A673 (cell line): ENCODE data around the gene ZSWIM8.

ENCODE experiments used
- CTCF ChIP-seq: fragments of 300-800, 200-600 bp; sonication (generic); conservative IDR thresholded peaks from 2 replicates; pipeline ENCODE4 v1.5.1; 2017; ENCODE audit warnings: low read depth, mild to moderate bottlenecking, antibody characterized with exemption, low read length, moderate library complexity, mixed read lengths
- EZH2 ChIP-seq: fragments of 200-600 bp; sonication (generic); IDR thresholded peaks from 2 replicates; pipeline ENCODE4 v1.6.1; 2017; ENCODE audit warnings: borderline replicate concordance, low read depth, mild to moderate bottlenecking, mixed read lengths, antibody characterized with exemption, low read length; ENCODE audit not compliant: poor library complexity, severe bottlenecking

- no peak for TF ChIP-seq EZH2
- TF ChIP-seq CTCF = no peak
Observed at GRCh38 chr10:73818402-73818801, 33.0 kb downstream of the ZSWIM8 start.
